Body of pancreas (tissue), 4 donors: ENCODE measurements around the gene MAML2.

Experiments
- CTCF ChIP-seq, 7 experiments: fragments of 450-650 bp in 4 of 7; fragments of 200-600 bp in 3 of 7; sonication (generic) in 3 of 7; IDR thresholded peaks; one replicate each; pipeline ENCODE4 v1.5.1; 2016 to 2019; ENCODE audit warnings: antibody characterized with exemption in 7 of 7
- POLR2A ChIP-seq, 3 donors: fragments of 450-650 bp; IDR thresholded peaks; one replicate each; pipeline ENCODE4 v1.6.1; 2016; ENCODE audit warnings: antibody characterized with exemption in 3 of 3, mild to moderate bottlenecking in 2 of 3

GRCh38 chr11:96112192-96113128 lies 230.5 kb downstream of the MAML2 start:
- TF ChIP-seq CTCF (IDR thresholded peaks at IDR 0.05) (no peak), POLR2A (IDR thresholded peaks at IDR 0.05) (no peak)
